HCT116 (cell line): ENCODE results near the gene ERGIC2. TPM values are rescaled to one million over a fixed set of nuclear protein-coding genes. Genes with fewer than 3 reads are reported as not detected.

Source experiments
- ATAC-seq: fragments of 200-7000 bp; cut with Tn5 transposase; 2 replicates; pipeline ENCODE4 v1.9.1; 2020; ENCODE audit warnings: mild to moderate bottlenecking, moderate library complexity
- BruUV-seq: library from RNA; stranded (reverse); fragments of 400-500 nt; replicated peaks from 2 replicates; lab custom pipeline; 2021; lab: Mats Ljungman, UMichigan
- CTCF ChIA-PET: fragments of 300-600 bp; sonication (Branson Sonifier 250); formaldehyde crosslinking; loops from one replicate; lab custom pipeline; 2021; ENCODE audit warnings: antibody characterized with exemption; lab: Charles Lee
- POLR2A ChIA-PET: fragments of 300-600, 350-600 bp; sonication (Branson Sonifier 250); formaldehyde crosslinking; loops from one replicate; lab custom pipeline; 2021; ENCODE audit warnings: antibody characterized with exemption; lab: Charles Lee
- RAD21 ChIA-PET, 2 experiments: fragments of 300-600 bp; sonication (Branson Sonifier 250); formaldehyde crosslinking; loops; one replicate each; lab custom pipeline; 2023; ENCODE audit warnings: low total read pairs in 2 of 2; ENCODE audit not compliant: uncharacterized antibody in 2 of 2, unreplicated experiment in 2 of 2, low non-redundant PET in 1 of 2; lab: Charles Lee
- DNase-seq: peaks from one replicate; pipeline ENCODE4 v3.0.0-alpha.2; 2010; ENCODE audit warnings: low read depth, low spot score
- H2AFZ ChIP-seq: fragments of 200-600 bp; shearing (Covaris generic), sonication (generic); 2 replicates; pipeline ENCODE4 v1.6.1; 2017; ENCODE audit warnings: low read depth, mixed run types, mixed read lengths, antibody characterized with exemption, low read length; ENCODE audit not compliant: poor library complexity, severe bottlenecking
- H3K27ac ChIP-seq: 2 replicates; pipeline ENCODE4 v1.5.1; 2012; ENCODE audit warnings: low read depth, low read length
- H3K27me3 ChIP-seq: fragments of 200-600 bp; sonication (generic); 2 replicates; pipeline ENCODE4 v1.6.1; 2016; ENCODE audit warnings: mixed run types, low read length, mixed read lengths; ENCODE audit not compliant: insufficient read depth
- H3K36me3 ChIP-seq, 2 experiments: fragments of 200-500 bp in 1 of 2; fragments of 200-600 bp in 1 of 2; sonication (Bioruptor generic) in 1 of 2; sonication (generic) in 1 of 2; 2 replicates each; pipeline versions ENCODE4 v1.5.1 to v1.6.1; 2014 to 2016; ENCODE audit warnings: low read length in 2 of 2, inconsistent platforms in 1 of 2, mixed read lengths in 1 of 2, mixed run types in 1 of 2; ENCODE audit not compliant: insufficient read depth in 2 of 2, control insufficient read depth in 1 of 2
- H3K4me1 ChIP-seq, 2 experiments: fragments of 200-600 bp in 1 of 2; sonication (generic) in 1 of 2; 2 replicates each; pipeline versions ENCODE4 v1.5.1 to v1.6.1; 2012 to 2017; ENCODE audit warnings: low read length in 2 of 2, inconsistent platforms in 1 of 2, mild to moderate bottlenecking in 1 of 2, mixed read lengths in 1 of 2, mixed run types in 1 of 2, moderate library complexity in 1 of 2; ENCODE audit not compliant: insufficient read depth in 2 of 2, control insufficient read depth in 1 of 2
- H3K4me2 ChIP-seq: fragments of 200-600 bp; sonication (generic); 2 replicates; pipeline ENCODE4 v1.6.1; 2017; ENCODE audit warnings: mixed run types, low read length, mixed read lengths
- H3K4me3 ChIP-seq, 2 experiments: fragments of 200-600 bp in 1 of 2; sonication (generic) in 1 of 2; replicated peaks in 1 of 2; 2 replicates each; pipeline ENCODE4 v1.5.1; 2011 to 2016; ENCODE audit warnings: low read length in 2 of 2, control low read depth in 1 of 2, low read depth in 1 of 2, mild to moderate bottlenecking in 1 of 2, mixed read lengths in 1 of 2, mixed run types in 1 of 2
- H3K79me2 ChIP-seq: fragments of 200-600 bp; sonication (generic); 2 replicates; pipeline ENCODE4 v1.6.1; 2017; ENCODE audit warnings: mild to moderate bottlenecking, mixed run types, low read length, moderate library complexity, mixed read lengths; ENCODE audit not compliant: insufficient read depth
- H3K9ac ChIP-seq: fragments of 200-600 bp; sonication (generic); 2 replicates; pipeline ENCODE4 v1.6.1; 2016; ENCODE audit warnings: low read length, mixed read lengths
- H3K9me2 ChIP-seq: fragments of 200-600 bp; sonication (generic), shearing (Covaris generic); 2 replicates; pipeline ENCODE4 v1.6.1; 2017; ENCODE audit warnings: mixed run types, mild to moderate bottlenecking, moderate library complexity; ENCODE audit not compliant: insufficient read depth
- H3K9me3 ChIP-seq, 2 experiments: fragments of 200-500 bp in 1 of 2; fragments of 200-600 bp in 1 of 2; sonication (Bioruptor generic) in 1 of 2; sonication (generic) in 1 of 2; 2 replicates each; pipeline ENCODE4 v1.6.1; 2014 to 2017; ENCODE audit warnings: low read length in 2 of 2, mixed read lengths in 2 of 2, inconsistent platforms in 1 of 2, low read depth in 1 of 2, mild to moderate bottlenecking in 1 of 2, mixed run types in 1 of 2, moderate library complexity in 1 of 2; ENCODE audit not compliant: control insufficient read depth in 1 of 2, insufficient read depth in 1 of 2
- H4K20me1 ChIP-seq: fragments of 200-600 bp; sonication (generic), shearing (Covaris generic); 2 replicates; pipeline ENCODE4 v1.6.1; 2017; ENCODE audit warnings: mixed run types, mild to moderate bottlenecking, moderate library complexity; ENCODE audit not compliant: insufficient read depth
- CBX3 ChIP-seq: IDR thresholded peaks from 2 replicates; pipeline ENCODE4 v1.6.1; 2012; ENCODE audit warnings: low read depth
- CEBPB ChIP-seq: IDR thresholded peaks from 2 replicates; pipeline ENCODE4 v1.6.1; 2012; ENCODE audit warnings: low read depth
- CTCF ChIP-seq, 3 experiments: fragments of 200-600 bp in 1 of 3; sonication (generic) in 1 of 3; IDR thresholded peaks in 2 of 3; conservative IDR thresholded peaks in 1 of 3; 2 replicates each; pipeline ENCODE4 v1.5.1; 2012 to 2017; ENCODE audit warnings: low read depth in 2 of 3, low read length in 2 of 3, antibody characterized with exemption in 1 of 3, borderline replicate concordance in 1 of 3, control low read depth in 1 of 3, mild to moderate bottlenecking in 1 of 3, mixed read lengths in 1 of 3, mixed run types in 1 of 3, moderate library complexity in 1 of 3; ENCODE audit not compliant: insufficient read depth in 1 of 3
- EGR1 ChIP-seq: IDR thresholded peaks from 2 replicates; pipeline ENCODE4 v1.6.1; 2012; ENCODE audit warnings: low read depth
- ELF1 ChIP-seq: IDR thresholded peaks from 2 replicates; pipeline ENCODE4 v1.6.1; 2012; ENCODE audit warnings: low read depth, borderline replicate concordance
- EZH2 ChIP-seq: fragments of 200-600 bp; sonication (generic); IDR thresholded peaks from 2 replicates; pipeline ENCODE4 v1.6.1; 2017; ENCODE audit warnings: antibody characterized with exemption, mixed run types
- EZH2phosphoT487 ChIP-seq: fragments of 200-600 bp; IDR thresholded peaks from 2 replicates; pipeline ENCODE4 v1.6.1; 2018; ENCODE audit warnings: antibody characterized with exemption, borderline replicate concordance
- FOSL1 ChIP-seq: IDR thresholded peaks from 2 replicates; pipeline ENCODE4 v1.6.1; 2012; ENCODE audit warnings: low read depth
- JUND ChIP-seq: IDR thresholded peaks from 2 replicates; pipeline ENCODE4 v1.6.1; 2012
- RAD21 ChIP-seq: IDR thresholded peaks from 2 replicates; pipeline ENCODE4 v1.6.1; 2012; ENCODE audit warnings: low read depth, mild to moderate bottlenecking
- SIN3A ChIP-seq: IDR thresholded peaks from 2 replicates; pipeline ENCODE4 v1.6.1; 2012; ENCODE audit warnings: low read depth
- SP1 ChIP-seq: IDR thresholded peaks from 2 replicates; pipeline ENCODE4 v1.6.1; 2012; ENCODE audit warnings: low read depth
- TCF7L2 ChIP-seq: IDR thresholded peaks from 2 replicates; pipeline ENCODE4 v1.7.0; 2011; ENCODE audit warnings: borderline replicate concordance, inconsistent platforms; ENCODE audit not compliant: insufficient read depth, insufficient read length; ENCODE audit errors: extremely low read depth
- intact Hi-C: fragments of 100-400 bp; cut with micrococcal nuclease; formaldehyde crosslinking; loops from 2 replicates; pipeline ENCODE4 v1.10.0; 2022
- total RNA-seq: library from RNA; stranded (reverse); gene quantifications from one replicate; pipeline ENCODE4 v1.2.1, GENCODE V29; 2021; ENCODE audit not compliant: unreplicated experiment
- TF ChIP-seq, protein P1 (sequence below): IDR thresholded peaks from 2 replicates; pipeline ENCODE4 v1.6.1; 2012
- TF ChIP-seq, protein P2 (sequence below): IDR thresholded peaks from 2 replicates; pipeline ENCODE4 v1.6.1; 2012; ENCODE audit warnings: low read depth

Gene ERGIC2
- total RNA-seq, 1 experiment from 2014 or later = 71.1 TPM

GRCh38 chr12:29329411-29329810, 51.6 kb downstream of the ERGIC2 start (continued):
- TF ChIP-seq SP1 = no peak
- no peak for TF ChIP-seq RAD21
- TF ChIP-seq CEBPB = no peak
- no peak for TF ChIP-seq EGR1
- no peak for TF ChIP-seq TCF7L2
- no peak for TF ChIP-seq EZH2
- no peak for TF ChIP-seq JUND
- TF ChIP-seq EZH2phosphoT487 = no peak
- TF ChIP-seq SIN3A = no peak
- no peak for TF ChIP-seq CTCF (IDR thresholded peaks at IDR 0.05 in 2 of 3, conservative IDR thresholded peaks at IDR 0.05 in 1 of 3; ENCODE audit: borderline replicate concordance in 1 of 3, insufficient read depth in 1 of 3, low read depth in 2 of 3, low read length in 2 of 3)

DNA sequence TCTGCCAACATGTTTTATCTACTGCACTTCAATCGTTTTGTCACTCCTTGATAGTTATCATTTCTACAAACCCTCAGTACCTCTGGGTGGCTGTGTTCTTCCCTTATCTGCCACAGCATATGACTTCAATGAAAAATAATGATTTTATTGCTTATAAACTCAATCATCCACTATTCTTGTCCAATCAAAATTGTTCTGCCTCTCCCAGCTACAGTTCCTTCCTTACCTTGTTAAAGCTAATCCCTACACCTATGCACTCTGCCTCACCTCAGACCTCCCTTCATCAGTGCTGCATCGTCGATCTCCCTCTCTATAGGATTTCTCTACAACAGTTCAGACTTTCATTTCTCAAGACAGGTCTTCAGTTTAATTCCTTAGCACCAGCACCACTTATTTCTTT, 58.8 kb downstream of the ERGIC2 start:
- CTCF ChIA-PET = no interaction called here
- Histone ChIP-seq H3K9me2 (no peaks in the 10 kb centered on the region), H3K4me3 (no peak overlapping the region)

More for the DNA sequence above, 58.8 kb downstream of the ERGIC2 start:
- no peak overlapping the region for H3K4me2 ChIP-seq
- H2AFZ ChIP-seq = no peak overlapping the region
- no TSS peak for BruUV-seq
- intact Hi-C loops = no loop called here
- TF ChIP-seq JUND (no peak), FOSL1 (no peak), EZH2 (no peak), ELF1 (no peak), RAD21 (no peak), TCF7L2 (no peak), CTCF (IDR thresholded peaks at IDR 0.05 in 2 of 3, conservative IDR thresholded peaks at IDR 0.05 in 1 of 3; ENCODE audit: borderline replicate concordance in 1 of 3, insufficient read depth in 1 of 3, low read depth in 2 of 3, low read length in 2 of 3) (no peak), SIN3A (no peak), CBX3 (no peak), EGR1 (no peak)
- TF ChIP-seq, protein P1, sequence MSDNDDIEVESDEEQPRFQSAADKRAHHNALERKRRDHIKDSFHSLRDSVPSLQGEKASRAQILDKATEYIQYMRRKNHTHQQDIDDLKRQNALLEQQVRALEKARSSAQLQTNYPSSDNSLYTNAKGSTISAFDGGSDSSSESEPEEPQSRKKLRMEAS = no peak
- TF ChIP-seq, protein P2, sequence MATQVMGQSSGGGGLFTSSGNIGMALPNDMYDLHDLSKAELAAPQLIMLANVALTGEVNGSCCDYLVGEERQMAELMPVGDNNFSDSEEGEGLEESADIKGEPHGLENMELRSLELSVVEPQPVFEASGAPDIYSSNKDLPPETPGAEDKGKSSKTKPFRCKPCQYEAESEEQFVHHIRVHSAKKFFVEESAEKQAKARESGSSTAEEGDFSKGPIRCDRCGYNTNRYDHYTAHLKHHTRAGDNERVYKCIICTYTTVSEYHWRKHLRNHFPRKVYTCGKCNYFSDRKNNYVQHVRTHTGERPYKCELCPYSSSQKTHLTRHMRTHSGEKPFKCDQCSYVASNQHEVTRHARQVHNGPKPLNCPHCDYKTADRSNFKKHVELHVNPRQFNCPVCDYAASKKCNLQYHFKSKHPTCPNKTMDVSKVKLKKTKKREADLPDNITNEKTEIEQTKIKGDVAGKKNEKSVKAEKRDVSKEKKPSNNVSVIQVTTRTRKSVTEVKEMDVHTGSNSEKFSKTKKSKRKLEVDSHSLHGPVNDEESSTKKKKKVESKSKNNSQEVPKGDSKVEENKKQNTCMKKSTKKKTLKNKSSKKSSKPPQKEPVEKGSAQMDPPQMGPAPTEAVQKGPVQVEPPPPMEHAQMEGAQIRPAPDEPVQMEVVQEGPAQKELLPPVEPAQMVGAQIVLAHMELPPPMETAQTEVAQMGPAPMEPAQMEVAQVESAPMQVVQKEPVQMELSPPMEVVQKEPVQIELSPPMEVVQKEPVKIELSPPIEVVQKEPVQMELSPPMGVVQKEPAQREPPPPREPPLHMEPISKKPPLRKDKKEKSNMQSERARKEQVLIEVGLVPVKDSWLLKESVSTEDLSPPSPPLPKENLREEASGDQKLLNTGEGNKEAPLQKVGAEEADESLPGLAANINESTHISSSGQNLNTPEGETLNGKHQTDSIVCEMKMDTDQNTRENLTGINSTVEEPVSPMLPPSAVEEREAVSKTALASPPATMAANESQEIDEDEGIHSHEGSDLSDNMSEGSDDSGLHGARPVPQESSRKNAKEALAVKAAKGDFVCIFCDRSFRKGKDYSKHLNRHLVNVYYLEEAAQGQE = no peak
- DNase-seq = no peak
- no peaks in the 10 kb centered on the region for H3K36me3 ChIP-seq
- H3K27ac ChIP-seq = no peak overlapping the region
- no peaks in the 10 kb centered on the region for H3K27me3 ChIP-seq
- ATAC-seq = no peak
- H3K9me3 ChIP-seq = no peaks in the 10 kb centered on the region
- POLR2A ChIA-PET = no interaction called here
- no peak overlapping the region for H3K9ac ChIP-seq
- no peaks in the 10 kb centered on the region for H3K79me2 ChIP-seq
- no peaks in the 10 kb centered on the region for H4K20me1 ChIP-seq
- peaks cover 0 to 6% of the 10 kb centered on the region in 2 experiments; a peak in 2 of 4 replicates for H3K4me1 ChIP-seq
- RAD21 ChIA-PET = no interaction called here
